Activated CD8-positive, alpha-beta T cell treated with anti-CD3 and anti-CD28 coated beads for 36 hours (primary cell): Measurements from ENCODE around the gene VPS54. TPM values are rescaled to one million over a fixed set of nuclear protein-coding genes. Genes with fewer than 3 reads are reported as not detected.

Source experiments
- ATAC-seq: fragments of 200-7000 bp; cut with Tn5 transposase; one replicate; pipeline ENCODE4 v1.10.0; 2021; ENCODE audit warnings: mild to moderate bottlenecking, moderate library complexity
- CTCF ChIA-PET: fragments of 350-600 bp; sonication (Branson Sonifier 250); formaldehyde crosslinking; loops from one replicate; lab custom pipeline; 2021; ENCODE audit warnings: antibody characterized with exemption; lab: Charles Lee
- POLR2A ChIA-PET: fragments of 350-600 bp; sonication (Branson Sonifier 250); formaldehyde crosslinking; loops from one replicate; lab custom pipeline; 2021; ENCODE audit warnings: antibody characterized with exemption; lab: Charles Lee
- DNase-seq: peaks from one replicate; pipeline ENCODE4 v3.0.0-alpha.2; 2020
- H3K27ac Mint-ChIP-seq: one replicate; pipeline ENCODE4 v1.8.0; 2021; ENCODE audit warnings: mild to moderate bottlenecking, mixed read lengths
- H3K27me3 Mint-ChIP-seq: one replicate; pipeline ENCODE4 v1.8.0; 2021; ENCODE audit warnings: mixed read lengths
- H3K36me3 Mint-ChIP-seq: one replicate; pipeline ENCODE4 v1.8.0; 2021; ENCODE audit warnings: low read depth, mixed read lengths
- H3K4me1 Mint-ChIP-seq: one replicate; pipeline ENCODE4 v1.8.0; 2021; ENCODE audit warnings: low read depth, mixed read lengths
- H3K4me3 Mint-ChIP-seq: one replicate; pipeline ENCODE4 v1.8.0; 2021; ENCODE audit warnings: mild to moderate bottlenecking, moderate library complexity, mixed read lengths
- H3K9me3 Mint-ChIP-seq: one replicate; pipeline ENCODE4 v1.8.0; 2021; ENCODE audit warnings: mixed read lengths
- intact Hi-C: fragments of 100-400 bp; cut with micrococcal nuclease; formaldehyde crosslinking; loops from one replicate; pipeline ENCODE4 v1.10.0; 2022
- total RNA-seq, 2 experiments: library from RNA; stranded (reverse); gene quantifications; one replicate each; pipeline ENCODE4 v1.2.3, GENCODE V29; 2021
- TF ChIP-seq, protein P1 (sequence below): fragments of 200-600 bp; IDR thresholded peaks from one replicate; pipeline ENCODE4 v1.8.0; 2022; ENCODE audit warnings: antibody characterized with exemption, mild to moderate bottlenecking

The VPS54 gene
- total RNA-seq, 2 experiments from 2014 or later, result 8.9 to 9.4 TPM

- CTCF ChIA-PET, result no interaction called here
- no peak for DNase-seq
- TF ChIP-seq, protein P1, sequence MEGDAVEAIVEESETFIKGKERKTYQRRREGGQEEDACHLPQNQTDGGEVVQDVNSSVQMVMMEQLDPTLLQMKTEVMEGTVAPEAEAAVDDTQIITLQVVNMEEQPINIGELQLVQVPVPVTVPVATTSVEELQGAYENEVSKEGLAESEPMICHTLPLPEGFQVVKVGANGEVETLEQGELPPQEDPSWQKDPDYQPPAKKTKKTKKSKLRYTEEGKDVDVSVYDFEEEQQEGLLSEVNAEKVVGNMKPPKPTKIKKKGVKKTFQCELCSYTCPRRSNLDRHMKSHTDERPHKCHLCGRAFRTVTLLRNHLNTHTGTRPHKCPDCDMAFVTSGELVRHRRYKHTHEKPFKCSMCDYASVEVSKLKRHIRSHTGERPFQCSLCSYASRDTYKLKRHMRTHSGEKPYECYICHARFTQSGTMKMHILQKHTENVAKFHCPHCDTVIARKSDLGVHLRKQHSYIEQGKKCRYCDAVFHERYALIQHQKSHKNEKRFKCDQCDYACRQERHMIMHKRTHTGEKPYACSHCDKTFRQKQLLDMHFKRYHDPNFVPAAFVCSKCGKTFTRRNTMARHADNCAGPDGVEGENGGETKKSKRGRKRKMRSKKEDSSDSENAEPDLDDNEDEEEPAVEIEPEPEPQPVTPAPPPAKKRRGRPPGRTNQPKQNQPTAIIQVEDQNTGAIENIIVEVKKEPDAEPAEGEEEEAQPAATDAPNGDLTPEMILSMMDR, result no peak
- POLR2A ChIA-PET, result no interaction called here
- ATAC-seq, result no peak
- peaks cover 6% of the 10 kb centered on the region for H3K36me3 Mint-ChIP-seq
- H3K4me1 Mint-ChIP-seq, result peaks cover 46% of the 10 kb centered on the region
- intact Hi-C loops, result no loop called here
- H3K4me3 Mint-ChIP-seq, result no peak overlapping the region
- no peaks in the 10 kb centered on the region for H3K27me3 Mint-ChIP-seq
- no peak overlapping the region for H3K27ac Mint-ChIP-seq
- H3K9me3 Mint-ChIP-seq, result no peaks in the 10 kb centered on the region
Observed at GRCh38 chr2:64013053-64013452, 6.2 kb downstream of the VPS54 start.

DNA sequence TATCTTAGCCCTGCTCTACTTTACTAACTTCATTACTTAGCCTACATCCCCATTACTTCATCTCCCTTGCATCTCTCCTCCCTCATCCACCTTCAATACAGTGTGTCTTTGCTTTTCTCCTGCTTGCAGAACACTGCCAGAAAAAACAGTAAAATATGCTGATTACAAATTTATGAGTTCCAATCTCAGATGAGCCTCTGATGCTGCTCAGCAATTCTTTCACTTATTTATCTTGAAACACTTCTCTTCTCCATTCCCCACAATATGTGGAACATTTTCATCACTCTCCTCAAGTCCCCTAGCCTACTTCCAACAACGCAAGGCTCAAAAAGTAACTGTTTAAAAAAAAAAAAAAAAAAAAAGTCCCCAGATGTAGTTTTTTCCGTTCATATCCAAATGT is 7.1 kb downstream of the VPS54 start:
- H3K27ac Mint-ChIP-seq, result no peak overlapping the region
- H3K4me1 Mint-ChIP-seq, result peaks cover 45% of the 10 kb centered on the region
- DNase-seq (no peak), ATAC-seq (no peak)
- no peaks in the 10 kb centered on the region for H3K27me3 Mint-ChIP-seq
- ChIA-PET POLR2A (no interaction called here), CTCF (interaction anchor here (0.7 kb wide), 1 partner anchor 95 kb away, joined by 3 read pairs; no protein-coding TSS in a partner anchor)
- H3K4me3 Mint-ChIP-seq, result no peak overlapping the region
- H3K36me3 Mint-ChIP-seq, result peaks cover 6% of the 10 kb centered on the region
- TF ChIP-seq, protein P1, result no peak
- H3K9me3 Mint-ChIP-seq, result no peaks in the 10 kb centered on the region
- intact Hi-C loops, result no loop called here

- Mint-ChIP-seq H3K36me3 (peaks cover 9% of the 10 kb centered on the region), H3K27me3 (no peaks in the 10 kb centered on the region), H3K4me3 (no peak overlapping the region), H3K9me3 (no peaks in the 10 kb centered on the region), H3K27ac (no peak overlapping the region), H3K4me1 (peaks cover 33% of the 10 kb centered on the region)
- CTCF ChIA-PET, result no interaction called here
- DNase-seq (no peak), ATAC-seq (no peak)
- POLR2A ChIA-PET, result interaction anchor here (0.8 kb wide), 1 partner anchor 10 kb away, joined by 3 read pairs; no protein-coding TSS in a partner anchor
- intact Hi-C loops, result no loop called here
- TF ChIP-seq, protein P1, result no peak
Observed at GRCh38 chr2:64008434-64009009, 10.7 kb downstream of the VPS54 start.

GRCh38 chr2:64007924-64008323 is 11.3 kb downstream of the VPS54 start:
- no peaks in the 10 kb centered on the region for H3K27me3 Mint-ChIP-seq
- ChIA-PET POLR2A (interaction anchor here (0.8 kb wide), 1 partner anchor 9 kb away, joined by 3 read pairs; no protein-coding TSS in a partner anchor), CTCF (no interaction called here)
- H3K4me3 Mint-ChIP-seq, result no peak overlapping the region
- H3K36me3 Mint-ChIP-seq, result peaks cover 9% of the 10 kb centered on the region
- TF ChIP-seq, protein P1, result no peak
- no peak for ATAC-seq
- H3K27ac Mint-ChIP-seq, result no peak overlapping the region
- peaks cover 34% of the 10 kb centered on the region for H3K4me1 Mint-ChIP-seq
- H3K9me3 Mint-ChIP-seq, result no peaks in the 10 kb centered on the region
- no peak for DNase-seq
- intact Hi-C loops, result no loop called here

GRCh38 chr2:64005707-64006356 is 13.4 kb downstream of the VPS54 start:
- H3K9me3 Mint-ChIP-seq, result no peaks in the 10 kb centered on the region
- peaks cover 25% of the 10 kb centered on the region for H3K4me1 Mint-ChIP-seq
- intact Hi-C loops, result no loop called here
- DNase-seq, result no peak
- ChIA-PET POLR2A (no interaction called here), CTCF (interaction anchor here (0.6 kb wide), 1 partner anchor 76 kb away, joined by 3 read pairs; no protein-coding TSS in a partner anchor)
- no peak overlapping the region for H3K4me3 Mint-ChIP-seq
- no peaks in the 10 kb centered on the region for H3K27me3 Mint-ChIP-seq
- TF ChIP-seq, protein P1, result no peak
- no peak overlapping the region for H3K27ac Mint-ChIP-seq
- peaks cover 13% of the 10 kb centered on the region for H3K36me3 Mint-ChIP-seq
- no peak for ATAC-seq
